IMR-90 (cell line): ENCODE results near the gene OBP2B. TPM values are rescaled to one million over a fixed set of nuclear protein-coding genes. Genes with fewer than 3 reads are reported as not detected.

ENCODE experiments used
- ATAC-seq: fragments of 200-7000 bp; cut with Tn5 transposase; 2 replicates; pipeline ENCODE4 v1.9.1; 2020; ENCODE audit warnings: low read depth, mild to moderate bottlenecking, moderate library complexity
- BruUV-seq: library from RNA; stranded (reverse); fragments of 400-500 nt; replicated peaks from 2 replicates; lab custom pipeline; 2021; lab: Mats Ljungman, UMichigan
- CTCF ChIA-PET: fragments of 300-600 bp; formaldehyde crosslinking; extraction: SDS; loops from one replicate; lab custom pipeline; 2021; ENCODE audit warnings: antibody characterized with exemption; lab: Yijun Ruan, JAX
- POLR2A ChIA-PET: fragments of 300-600 bp; sonication (Branson Sonifier 250); formaldehyde crosslinking; loops from one replicate; lab custom pipeline; 2022; ENCODE audit warnings: antibody characterized with exemption; ENCODE audit not compliant: unreplicated experiment; lab: Charles Lee
- DNase-seq: peaks from one replicate; pipeline ENCODE4 v3.0.0; 2013
- H2AFZ ChIP-seq: replicated peaks from 2 replicates; pipeline ENCODE3; 2013; ENCODE audit warnings: low read length, mild to moderate bottlenecking; ENCODE audit not compliant: poor library complexity
- H2AK5ac ChIP-seq: 2 replicates; pipeline ENCODE4 v1.6.1; 2013; ENCODE audit warnings: low read depth, low read length, inconsistent platforms
- H2AK9ac ChIP-seq: replicated peaks from 2 replicates; pipeline ENCODE3; 2013; ENCODE audit warnings: mild to moderate bottlenecking, low read depth, low read length, moderate library complexity; ENCODE audit not compliant: poor library complexity
- H2BK120ac ChIP-seq: 2 replicates; pipeline ENCODE4 v1.6.1; 2013; ENCODE audit warnings: low read depth, low read length, inconsistent platforms
- H2BK15ac ChIP-seq: 3 replicates; pipeline ENCODE4 v1.6.1; 2013; ENCODE audit warnings: low read depth, low read length, inconsistent platforms
- H2BK20ac ChIP-seq: 2 replicates; pipeline ENCODE4 v1.6.1; 2013; ENCODE audit warnings: low read depth, mild to moderate bottlenecking, inconsistent platforms, low read length, moderate library complexity
- H2BK5ac ChIP-seq: 2 replicates; pipeline ENCODE4 v1.6.1; 2013; ENCODE audit warnings: mild to moderate bottlenecking, low read depth, low read length, inconsistent platforms; ENCODE audit not compliant: poor library complexity, severe bottlenecking
- H3K14ac ChIP-seq: replicated peaks from 2 replicates; pipeline ENCODE4 v1.6.1; 2013; ENCODE audit warnings: low read depth, low read length, inconsistent platforms
- H3K18ac ChIP-seq: 2 replicates; pipeline ENCODE4 v1.6.1; 2013; ENCODE audit warnings: low read depth, low read length, control low read depth
- H3K23ac ChIP-seq: 2 replicates; pipeline ENCODE4 v1.6.1; 2013; ENCODE audit warnings: low read depth, low read length, inconsistent platforms
- H3K27ac ChIP-seq: 2 replicates; pipeline ENCODE4 v1.5.1; 2013; ENCODE audit warnings: mild to moderate bottlenecking, control low read depth, low read length; ENCODE audit not compliant: insufficient read depth
- H3K27me3 ChIP-seq: 2 replicates; pipeline ENCODE4 v1.6.1; 2013; ENCODE audit warnings: low read length; ENCODE audit not compliant: control insufficient read depth, insufficient read depth
- H3K36me3 ChIP-seq: 2 replicates; pipeline ENCODE4 v1.6.1; 2013; ENCODE audit warnings: low read length, mixed read lengths; ENCODE audit not compliant: control insufficient read depth, insufficient read depth
- H3K4ac ChIP-seq: 2 replicates; pipeline ENCODE4 v1.6.1; 2013; ENCODE audit warnings: low read depth, low read length, inconsistent platforms
- H3K4me1 ChIP-seq: 2 replicates; pipeline ENCODE4 v1.6.1; 2013; ENCODE audit warnings: low read length, mixed read lengths; ENCODE audit not compliant: control insufficient read depth, insufficient read depth
- H3K4me2 ChIP-seq: 2 replicates; pipeline ENCODE4 v1.6.1; 2013; ENCODE audit warnings: low read depth, mild to moderate bottlenecking, control low read depth, low read length, moderate library complexity
- H3K4me3 ChIP-seq: 2 replicates; pipeline ENCODE4 v1.5.1; 2013; ENCODE audit warnings: low read depth, mild to moderate bottlenecking, control low read depth, low read length, moderate library complexity; ENCODE audit not compliant: insufficient read depth
- H3K56ac ChIP-seq: 2 replicates; pipeline ENCODE4 v1.6.1; 2013; ENCODE audit warnings: low read length, inconsistent platforms; ENCODE audit not compliant: insufficient read depth; ENCODE audit errors: extremely low read depth
- H3K79me1 ChIP-seq, 2 experiments: 2 replicates each; pipeline ENCODE4 v1.6.1; 2013; ENCODE audit warnings: low read length in 2 of 2, inconsistent platforms in 1 of 2, low read depth in 1 of 2
- H3K9ac ChIP-seq: 2 replicates; pipeline ENCODE4 v1.6.1; 2013; ENCODE audit warnings: low read depth, low read length, control low read depth
- H3K9me1 ChIP-seq: 2 replicates; pipeline ENCODE4 v1.6.1; 2013; ENCODE audit warnings: low read length, inconsistent platforms; ENCODE audit not compliant: insufficient read depth
- H3K9me3 ChIP-seq: 2 replicates; pipeline ENCODE4 v1.6.1; 2013; ENCODE audit warnings: low read length; ENCODE audit not compliant: control insufficient read depth, insufficient read depth
- H4K20me1 ChIP-seq: 2 replicates; pipeline ENCODE4 v1.6.1; 2013; ENCODE audit warnings: low read length, inconsistent platforms; ENCODE audit not compliant: insufficient read depth
- H4K5ac ChIP-seq: 2 replicates; pipeline ENCODE4 v1.6.1; 2013; ENCODE audit warnings: mild to moderate bottlenecking, low read depth, low read length, control low read depth
- H4K8ac ChIP-seq, 2 experiments: 2 replicates each; pipeline ENCODE4 v1.6.1; 2013; ENCODE audit warnings: low read depth in 2 of 2, low read length in 2 of 2, control low read depth in 1 of 2, inconsistent platforms in 1 of 2
- H4K91ac ChIP-seq: 2 replicates; pipeline ENCODE4 v1.6.1; 2013; ENCODE audit warnings: low read depth, low read length, inconsistent platforms; ENCODE audit not compliant: insufficient read depth
- BHLHE40 ChIP-seq: fragments of 150-350 bp; IDR thresholded peaks from 2 replicates; pipeline ENCODE4 v1.6.1; 2016; ENCODE audit warnings: mild to moderate bottlenecking, low read depth, low read length
- CEBPB ChIP-seq: IDR thresholded peaks from 2 replicates; pipeline ENCODE4 v1.6.1; 2012; ENCODE audit warnings: low read depth, low read length, improper control_type of control experiment
- CHD1 ChIP-seq: IDR thresholded peaks from 2 replicates; pipeline ENCODE4 v1.6.1; 2012; ENCODE audit warnings: low read depth, low read length, improper control_type of control experiment
- CTCF ChIP-seq: conservative IDR thresholded peaks from 2 replicates; pipeline ENCODE4 v1.5.1; 2012; ENCODE audit warnings: mild to moderate bottlenecking, low read depth, low read length, improper control_type of control experiment
- ELK1 ChIP-seq: fragments of 150-350 bp; IDR thresholded peaks from 2 replicates; pipeline ENCODE4 v1.6.1; 2016; ENCODE audit warnings: low read depth, mild to moderate bottlenecking, low read length, moderate library complexity, borderline replicate concordance
- FOS ChIP-seq: fragments of 150-350 bp; IDR thresholded peaks from 2 replicates; pipeline ENCODE4 v1.6.1; 2016; ENCODE audit warnings: low read depth, low read length
- MAFK ChIP-seq: IDR thresholded peaks from 2 replicates; pipeline ENCODE4 v1.6.1; 2012; ENCODE audit warnings: low read depth, low read length, improper control_type of control experiment
- MAZ ChIP-seq: IDR thresholded peaks from 2 replicates; pipeline ENCODE4 v1.6.1; 2012; ENCODE audit warnings: low read depth, mild to moderate bottlenecking, low read length, improper control_type of control experiment, moderate library complexity, borderline replicate concordance
- MXI1 ChIP-seq: IDR thresholded peaks from 2 replicates; pipeline ENCODE4 v1.6.1; 2012; ENCODE audit warnings: low read depth, mild to moderate bottlenecking, low read length, moderate library complexity, borderline replicate concordance
- NFE2L2 ChIP-seq: fragments of 150-350 bp; IDR thresholded peaks from 2 replicates; pipeline ENCODE4 v1.6.1; 2016; ENCODE audit warnings: low read depth, mild to moderate bottlenecking, low read length
- POLR2A ChIP-seq: IDR thresholded peaks from 2 replicates; pipeline ENCODE4 v1.6.1; 2012; ENCODE audit warnings: mild to moderate bottlenecking, low read depth, low read length
- RAD21 ChIP-seq: IDR thresholded peaks from 2 replicates; pipeline ENCODE4 v1.6.1; 2012; ENCODE audit warnings: low read length, improper control_type of control experiment
- RCOR1 ChIP-seq: IDR thresholded peaks from 2 replicates; pipeline ENCODE4 v1.6.1; 2012; ENCODE audit warnings: mild to moderate bottlenecking, low read length, improper control_type of control experiment; ENCODE audit not compliant: insufficient replicate concordance
- RFX5 ChIP-seq: IDR thresholded peaks from 2 replicates; pipeline ENCODE4 v1.8.0; 2012; ENCODE audit warnings: low read depth, mild to moderate bottlenecking, low read length, moderate library complexity
- USF2 ChIP-seq: fragments of 150-350 bp; IDR thresholded peaks from 2 replicates; pipeline ENCODE4 v1.6.1; 2017; ENCODE audit warnings: mild to moderate bottlenecking, antibody characterized with exemption, low read length, low read depth
- WGBS, 2 experiments: methylation state at CpG; one replicate each; pipeline versions ENCODE4 v1.1.5 to v1.1.7; 2013; ENCODE audit warnings: missing lambda C conversion rate in 2 of 2; ENCODE audit not compliant: insufficient read length in 1 of 2; ENCODE audit errors: extremely low coverage in 2 of 2; 5-methylcytosine and 5-hydroxymethylcytosine counted together
- dilution Hi-C: fragments of 300-500 bp; cut with HindIII; formaldehyde crosslinking; loops from one replicate; pipeline ENCODE4 v1.14.3; 2018; ENCODE audit warnings: low sequenced_read_pairs; ENCODE audit not compliant: unreplicated experiment
- in situ Hi-C: fragments of 300-500 bp; cut with MboI; formaldehyde crosslinking; loops from 3 replicates; pipeline ENCODE4 v1.14.3; 2019; ENCODE audit warnings: low sequenced_read_pairs, inconsistent platforms, mixed read lengths
- intact Hi-C: fragments of 100-400 bp; cut with micrococcal nuclease; formaldehyde crosslinking; loops from 2 replicates; pipeline ENCODE4 v1.10.0; 2022
- polyA plus RNA-seq, 3 experiments: library from polyadenylated mRNA; depleted of rRNA; stranded (reverse); fragments of >200 nt; gene quantifications; 2 replicates each; pipeline ENCODE4 v1.2.3, GENCODE V29; 2012; ENCODE audit warnings: low replicate concordance in 1 of 3
- total RNA-seq: library from RNA; depleted of rRNA; stranded (reverse); fragments of >200 nt; gene quantifications from 2 replicates; pipeline ENCODE4 v1.2.3, GENCODE V29; 2012

Gene OBP2B
- total and polyA plus RNA-seq, 2 of the 4 experiments (the other 2 are of a cell fraction), result not detected

GRCh38 chr9:133226219-133227171 lies 17.4 kb upstream of the OBP2B start:
- in situ Hi-C loops, result no loop called here
- no peak overlapping the region for H2BK5ac ChIP-seq
- H3K27ac ChIP-seq, result no peak overlapping the region
- no peak overlapping the region for H2AK9ac ChIP-seq
- no peak overlapping the region for H4K8ac ChIP-seq
- H3K23ac ChIP-seq, result no peak overlapping the region
- H2BK20ac ChIP-seq, result no peak overlapping the region
- no peak overlapping the region for H3K4me2 ChIP-seq
- 81% methylated on average over 7 of the region's 25 CpGs; no CpG with 5 or more reads in 1 of the 2 experiments for whole genome bisulfite sequencing, 2 experiments
- no peak overlapping the region for H3K18ac ChIP-seq
- no peaks in the 10 kb centered on the region for H3K79me1 ChIP-seq
- H3K9ac ChIP-seq, result no peak overlapping the region
- H4K5ac ChIP-seq, result no peak overlapping the region
- intact Hi-C loops, result no loop called here
- no peak overlapping the region for H2BK15ac ChIP-seq
- CTCF ChIA-PET, result no interaction called here
- H3K36me3 ChIP-seq, result no peaks in the 10 kb centered on the region
- H2BK120ac ChIP-seq, result no peak overlapping the region
- no peaks in the 10 kb centered on the region for H3K9me1 ChIP-seq
- H3K4me3 ChIP-seq, result no peak overlapping the region
- no peaks in the 10 kb centered on the region for H3K9me3 ChIP-seq
- no peak overlapping the region for H4K91ac ChIP-seq
- H3K27me3 ChIP-seq, result peaks cover 8% of the 10 kb centered on the region
- no peak overlapping the region for H2AFZ ChIP-seq
- no peak for ATAC-seq
- no peak overlapping the region for H3K4ac ChIP-seq
- dilution Hi-C loops, result no loop called here
- no peak overlapping the region for H3K14ac ChIP-seq
- POLR2A ChIA-PET, result no interaction called here
- DNase-seq, result no peak
- no peaks in the 10 kb centered on the region for H4K20me1 ChIP-seq
- BruUV-seq, result no TSS peak
- H3K4me1 ChIP-seq, result no peaks in the 10 kb centered on the region
- no peak overlapping the region for H3K56ac ChIP-seq
- no peak overlapping the region for H2AK5ac ChIP-seq
- TF ChIP-seq USF2 (no peak), FOS (no peak), BHLHE40 (no peak), RAD21 (no peak), POLR2A (no peak), RCOR1 (no peak), MAZ (no peak), RFX5 (no peak), CEBPB (no peak), MAFK (no peak), ELK1 (no peak), CTCF (no peak), MXI1 (no peak), CHD1 (no peak), NFE2L2 (no peak)
